Fibroblast of villous mesenchyme (primary cell): ENCODE measurements around the gene GARIN1A. TPM values are rescaled to one million over a fixed set of nuclear protein-coding genes. Genes with fewer than 3 reads are reported as not detected.
A peak's percentile ranks its signal among the peaks of the same experiment; 100 is the strongest.

Source experiments
- DNase-seq: peaks from one replicate; pipeline ENCODE4 v3.0.0-alpha.2; 2010; ENCODE audit warnings: low read depth
- H3K4me3 ChIP-seq: 2 replicates; pipeline ENCODE4 v1.5.1; 2011; ENCODE audit warnings: low read depth, mild to moderate bottlenecking, low read length
- total RNA-seq: library from RNA; depleted of rRNA; stranded (reverse); fragments of >200 nt; gene quantifications from 2 replicates; pipeline ENCODE4 v1.2.3, GENCODE V29; 2012
- TF ChIP-seq, protein P1 (sequence below): IDR thresholded peaks from 2 replicates; pipeline ENCODE4 v1.5.1; 2012; ENCODE audit warnings: low read depth, mild to moderate bottlenecking, low read length; ENCODE audit not compliant: insufficient read depth

GARIN1A gene
- total RNA-seq, 1 donor = 2.6 TPM

DNA sequence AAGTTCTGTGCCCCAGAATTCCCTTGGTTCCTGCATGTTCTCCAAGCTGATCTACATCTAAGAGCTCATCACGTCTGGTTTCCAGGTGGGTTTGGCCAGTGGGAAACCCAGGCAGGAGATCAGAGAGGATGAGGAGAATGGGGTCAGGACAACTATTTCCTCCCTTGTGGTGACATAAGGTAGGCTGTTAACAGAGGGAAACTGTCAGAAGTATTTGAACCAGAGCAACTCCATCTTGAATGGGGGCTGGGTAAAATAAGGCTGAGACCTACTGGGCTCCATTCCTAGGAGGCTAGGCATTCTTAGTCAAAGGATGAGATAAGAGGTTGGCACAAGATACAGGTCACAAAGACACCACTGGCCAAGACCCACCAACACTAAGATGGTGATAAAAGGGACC, 19.1 kb downstream of the GARIN1A start:
- TF ChIP-seq, protein P1, sequence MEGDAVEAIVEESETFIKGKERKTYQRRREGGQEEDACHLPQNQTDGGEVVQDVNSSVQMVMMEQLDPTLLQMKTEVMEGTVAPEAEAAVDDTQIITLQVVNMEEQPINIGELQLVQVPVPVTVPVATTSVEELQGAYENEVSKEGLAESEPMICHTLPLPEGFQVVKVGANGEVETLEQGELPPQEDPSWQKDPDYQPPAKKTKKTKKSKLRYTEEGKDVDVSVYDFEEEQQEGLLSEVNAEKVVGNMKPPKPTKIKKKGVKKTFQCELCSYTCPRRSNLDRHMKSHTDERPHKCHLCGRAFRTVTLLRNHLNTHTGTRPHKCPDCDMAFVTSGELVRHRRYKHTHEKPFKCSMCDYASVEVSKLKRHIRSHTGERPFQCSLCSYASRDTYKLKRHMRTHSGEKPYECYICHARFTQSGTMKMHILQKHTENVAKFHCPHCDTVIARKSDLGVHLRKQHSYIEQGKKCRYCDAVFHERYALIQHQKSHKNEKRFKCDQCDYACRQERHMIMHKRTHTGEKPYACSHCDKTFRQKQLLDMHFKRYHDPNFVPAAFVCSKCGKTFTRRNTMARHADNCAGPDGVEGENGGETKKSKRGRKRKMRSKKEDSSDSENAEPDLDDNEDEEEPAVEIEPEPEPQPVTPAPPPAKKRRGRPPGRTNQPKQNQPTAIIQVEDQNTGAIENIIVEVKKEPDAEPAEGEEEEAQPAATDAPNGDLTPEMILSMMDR = no peak
- H3K4me3 ChIP-seq = no peak overlapping the region
- DNase-seq = no peak

DNA sequence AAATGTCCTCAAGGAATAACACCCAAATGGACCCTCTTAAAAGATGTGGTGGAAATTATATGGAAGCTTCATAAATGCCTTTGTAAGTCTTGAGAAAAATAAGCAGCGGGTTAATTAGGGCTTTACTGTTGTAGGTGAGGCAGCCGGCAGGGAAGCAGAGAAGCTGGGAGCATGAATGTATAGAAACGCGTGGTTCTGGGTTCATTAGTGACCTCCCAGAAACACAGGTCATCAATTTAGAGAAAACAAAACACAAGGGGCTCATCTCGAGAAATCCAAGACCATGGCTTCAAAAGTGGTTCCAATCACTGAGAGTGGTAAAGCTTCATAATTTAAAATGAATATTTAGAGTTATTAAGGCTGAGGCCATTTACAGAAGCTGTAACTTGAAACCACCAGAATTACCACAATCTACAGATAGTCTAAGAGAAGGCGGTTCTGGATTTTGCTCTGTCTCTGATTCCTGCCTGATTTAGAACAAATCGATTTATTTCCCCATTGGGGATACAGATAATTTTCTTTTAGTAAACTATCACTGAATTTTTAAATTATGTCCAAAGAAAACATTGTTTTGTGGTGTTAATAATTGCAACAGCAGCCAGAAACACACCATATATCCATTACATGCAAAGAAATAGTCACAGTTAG, 20.7 kb downstream of the GARIN1A start:
- H3K4me3 ChIP-seq = no peak overlapping the region
- no peak for DNase-seq
- TF ChIP-seq, protein P1 = no peak

DNA sequence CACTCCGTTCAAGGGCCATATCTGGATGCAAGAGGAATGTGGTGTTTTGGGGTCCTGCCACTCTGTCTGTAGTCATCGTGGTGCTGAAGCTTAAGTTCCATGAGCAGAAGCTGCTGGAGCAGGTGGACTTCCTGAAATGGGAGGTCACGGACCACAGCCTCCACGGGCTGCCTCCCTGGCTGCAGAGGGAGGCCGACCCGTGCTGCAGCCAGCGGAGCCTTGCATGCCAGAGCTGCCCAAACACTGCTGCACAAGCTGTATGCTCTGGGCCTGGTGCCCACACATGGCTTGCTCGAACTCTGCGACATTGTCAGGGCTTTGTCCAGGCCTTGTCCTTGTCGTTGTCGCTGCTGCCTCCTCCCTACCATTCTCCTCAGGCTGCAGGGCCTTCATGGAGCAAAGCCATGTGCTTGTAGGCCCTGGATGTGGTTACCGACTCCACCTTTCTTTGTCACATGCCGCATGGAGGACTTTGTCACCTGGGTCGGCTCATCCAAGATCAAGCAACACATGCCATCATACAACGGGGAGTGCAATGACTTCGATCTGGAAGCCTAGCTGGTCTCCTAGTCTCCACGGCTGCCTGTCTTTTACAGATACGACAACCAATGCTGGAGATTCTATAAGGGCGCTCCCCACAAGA, 21.4 kb downstream of the GARIN1A start:
- TF ChIP-seq, protein P1 = no peak
- no peak for DNase-seq
- H3K4me3 ChIP-seq = no peak overlapping the region

DNA sequence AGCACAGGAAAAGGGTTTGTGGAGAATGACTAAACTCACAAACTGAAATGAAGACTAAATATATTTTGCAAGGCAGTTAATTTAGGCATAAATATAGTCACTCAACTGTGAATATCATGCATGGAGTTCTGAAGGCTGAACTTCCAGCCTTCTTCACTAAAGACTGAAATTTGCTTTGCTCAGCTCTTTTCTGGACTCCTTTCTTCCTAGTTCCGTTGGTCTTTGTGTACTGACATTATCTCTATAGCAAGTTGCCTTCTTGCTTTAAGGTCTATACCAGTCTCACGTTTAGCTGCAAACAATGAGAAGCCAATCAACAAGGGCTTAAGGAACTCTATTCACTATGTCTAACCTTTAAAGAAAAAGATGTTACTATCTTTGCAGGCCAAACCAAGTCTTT, 22.6 kb downstream of the GARIN1A start:
- H3K4me3 ChIP-seq = no peak overlapping the region
- TF ChIP-seq, protein P1 = no peak
- no peak for DNase-seq

DNA sequence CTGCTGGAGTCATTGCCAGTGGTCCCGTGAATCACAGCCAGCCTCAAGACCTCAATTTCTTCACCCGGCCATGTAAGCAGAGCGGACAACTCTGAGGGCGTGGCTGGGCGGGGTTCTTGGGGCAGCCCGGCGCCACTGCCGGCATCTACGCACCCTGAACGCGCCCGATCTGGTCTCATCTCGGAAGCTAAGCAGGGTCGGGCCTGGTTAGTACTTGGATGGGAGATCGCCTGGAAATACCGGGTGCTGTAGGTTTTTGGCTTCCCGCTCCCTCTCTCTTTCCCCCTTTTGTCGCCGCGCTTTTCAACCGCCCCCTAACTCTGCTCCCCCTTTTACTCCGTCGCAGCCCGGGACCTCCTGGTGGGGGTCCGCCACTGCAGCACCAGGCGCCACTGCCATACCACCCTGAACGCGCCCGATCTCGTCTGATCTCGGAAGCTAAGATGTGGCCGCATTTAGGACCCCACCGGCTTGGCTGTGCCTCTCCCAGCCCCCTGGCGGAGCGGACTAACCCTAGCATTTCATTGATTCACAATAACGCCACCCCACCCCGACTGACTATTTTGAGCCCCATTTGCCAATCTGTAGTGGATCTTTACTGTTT, 25.3 kb downstream of the GARIN1A start:
- TF ChIP-seq, protein P1 = peak; percentile 49
- H3K4me3 ChIP-seq = peak overlapping the region; percentile 66
- peak; percentile 71 for DNase-seq

DNA sequence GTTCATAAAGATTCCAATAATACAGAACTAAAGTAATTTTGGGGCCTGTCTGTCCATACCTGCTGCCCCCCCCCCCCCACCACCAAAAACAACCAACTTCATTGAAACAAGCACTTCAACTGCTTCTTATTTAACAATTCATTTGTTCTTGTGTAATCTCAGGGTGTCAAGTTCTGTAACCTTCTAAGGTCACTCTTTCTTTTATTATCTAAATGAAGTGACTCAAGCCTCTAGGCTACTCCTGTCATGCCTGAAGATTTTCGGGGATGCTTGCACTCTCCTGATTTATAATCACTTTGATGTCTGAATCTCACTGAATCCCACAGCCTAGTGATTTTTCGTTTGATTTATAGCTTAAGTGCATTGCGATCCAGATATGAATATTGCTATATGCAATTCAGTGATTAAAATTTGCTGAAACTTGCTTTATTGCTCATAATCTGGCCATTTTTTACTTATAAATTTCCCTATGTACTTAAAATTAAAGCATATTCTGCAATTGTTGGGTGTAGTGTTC, 27.2 kb downstream of the GARIN1A start:
- no peak overlapping the region for H3K4me3 ChIP-seq
- TF ChIP-seq, protein P1 = no peak
- no peak for DNase-seq
